ENCODE results near the gene RTF1.

DNA sequence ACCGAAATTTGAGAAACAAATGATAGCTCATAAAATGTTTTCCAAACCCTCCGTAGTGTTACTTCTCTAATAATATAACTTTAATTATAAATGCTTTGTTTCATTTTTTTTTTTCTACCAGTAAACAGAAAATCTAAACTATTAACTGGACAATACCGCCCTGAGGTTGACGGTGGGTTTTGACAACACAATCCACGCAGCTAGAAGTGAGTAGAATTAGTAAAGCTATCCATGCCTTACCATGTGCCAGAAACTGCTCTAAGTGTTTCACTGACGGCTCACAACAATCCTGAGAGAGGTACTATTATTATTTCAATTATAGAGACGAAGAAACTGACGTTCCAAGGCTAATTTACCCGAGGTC is 15.0 kb upstream of the RTF1 start:
- TF ChIP-seq, protein P1, sequence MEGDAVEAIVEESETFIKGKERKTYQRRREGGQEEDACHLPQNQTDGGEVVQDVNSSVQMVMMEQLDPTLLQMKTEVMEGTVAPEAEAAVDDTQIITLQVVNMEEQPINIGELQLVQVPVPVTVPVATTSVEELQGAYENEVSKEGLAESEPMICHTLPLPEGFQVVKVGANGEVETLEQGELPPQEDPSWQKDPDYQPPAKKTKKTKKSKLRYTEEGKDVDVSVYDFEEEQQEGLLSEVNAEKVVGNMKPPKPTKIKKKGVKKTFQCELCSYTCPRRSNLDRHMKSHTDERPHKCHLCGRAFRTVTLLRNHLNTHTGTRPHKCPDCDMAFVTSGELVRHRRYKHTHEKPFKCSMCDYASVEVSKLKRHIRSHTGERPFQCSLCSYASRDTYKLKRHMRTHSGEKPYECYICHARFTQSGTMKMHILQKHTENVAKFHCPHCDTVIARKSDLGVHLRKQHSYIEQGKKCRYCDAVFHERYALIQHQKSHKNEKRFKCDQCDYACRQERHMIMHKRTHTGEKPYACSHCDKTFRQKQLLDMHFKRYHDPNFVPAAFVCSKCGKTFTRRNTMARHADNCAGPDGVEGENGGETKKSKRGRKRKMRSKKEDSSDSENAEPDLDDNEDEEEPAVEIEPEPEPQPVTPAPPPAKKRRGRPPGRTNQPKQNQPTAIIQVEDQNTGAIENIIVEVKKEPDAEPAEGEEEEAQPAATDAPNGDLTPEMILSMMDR (IDR thresholded peaks at IDR 0.05): no peak
- no peak for TF ChIP-seq POLR2A (IDR thresholded peaks at IDR 0.05; ENCODE audit: low read length)
- no peak for TF ChIP-seq CEBPB (IDR thresholded peaks at IDR 0.05)
- no peak for TF ChIP-seq HOXA7 (CRISPR knock-in tag; IDR thresholded peaks at IDR 0.05)
- TF ChIP-seq, protein P2, sequence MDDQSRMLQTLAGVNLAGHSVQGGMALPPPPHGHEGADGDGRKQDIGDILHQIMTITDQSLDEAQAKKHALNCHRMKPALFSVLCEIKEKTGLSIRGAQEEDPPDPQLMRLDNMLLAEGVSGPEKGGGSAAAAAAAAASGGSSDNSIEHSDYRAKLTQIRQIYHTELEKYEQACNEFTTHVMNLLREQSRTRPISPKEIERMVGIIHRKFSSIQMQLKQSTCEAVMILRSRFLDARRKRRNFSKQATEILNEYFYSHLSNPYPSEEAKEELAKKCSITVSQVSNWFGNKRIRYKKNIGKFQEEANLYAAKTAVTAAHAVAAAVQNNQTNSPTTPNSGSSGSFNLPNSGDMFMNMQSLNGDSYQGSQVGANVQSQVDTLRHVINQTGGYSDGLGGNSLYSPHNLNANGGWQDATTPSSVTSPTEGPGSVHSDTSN (IDR thresholded peaks at IDR 0.05): no peak
- no peak for TF ChIP-seq FOSB (CRISPR knock-in tag; IDR thresholded peaks at IDR 0.05)
- no peak for TF ChIP-seq CHD2 (IDR thresholded peaks at IDR 0.05; ENCODE audit: low read length, partially characterized antibody)
- TF ChIP-seq CHD4 (IDR thresholded peaks at IDR 0.05; ENCODE audit: borderline replicate concordance): no peak
- no peak for TF ChIP-seq ZNF302 (CRISPR knock-in tag; IDR thresholded peaks at IDR 0.05)
- TF ChIP-seq SMC3 (IDR thresholded peaks at IDR 0.05): no peak
- TF ChIP-seq, protein P3, sequence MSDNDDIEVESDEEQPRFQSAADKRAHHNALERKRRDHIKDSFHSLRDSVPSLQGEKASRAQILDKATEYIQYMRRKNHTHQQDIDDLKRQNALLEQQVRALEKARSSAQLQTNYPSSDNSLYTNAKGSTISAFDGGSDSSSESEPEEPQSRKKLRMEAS (IDR thresholded peaks at IDR 0.05): no peak
- TF ChIP-seq EP300 (IDR thresholded peaks at IDR 0.05): no peak
- no peak for TF ChIP-seq MAZ (IDR thresholded peaks at IDR 0.05; ENCODE audit: borderline replicate concordance, low read depth, low read length)
- TF ChIP-seq, protein P4, sequence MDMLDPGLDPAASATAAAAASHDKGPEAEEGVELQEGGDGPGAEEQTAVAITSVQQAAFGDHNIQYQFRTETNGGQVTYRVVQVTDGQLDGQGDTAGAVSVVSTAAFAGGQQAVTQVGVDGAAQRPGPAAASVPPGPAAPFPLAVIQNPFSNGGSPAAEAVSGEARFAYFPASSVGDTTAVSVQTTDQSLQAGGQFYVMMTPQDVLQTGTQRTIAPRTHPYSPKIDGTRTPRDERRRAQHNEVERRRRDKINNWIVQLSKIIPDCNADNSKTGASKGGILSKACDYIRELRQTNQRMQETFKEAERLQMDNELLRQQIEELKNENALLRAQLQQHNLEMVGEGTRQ (IDR thresholded peaks at IDR 0.05): no peak

Measured in A549 (cell line).